K562 (cell line): ENCODE results near the gene CYB5B. TPM values are rescaled to one million over a fixed set of nuclear protein-coding genes. Genes with fewer than 3 reads are reported as not detected.

Source experiments
- ASH1L ChIP-seq: fragments of 450-650 bp; IDR thresholded peaks from 2 replicates; pipeline ENCODE4 v1.6.1; 2018; ENCODE audit warnings: borderline replicate concordance, mild to moderate bottlenecking, low read depth; ENCODE audit not compliant: partially characterized antibody
- COPS2 ChIP-seq: fragments of 450-650 bp; conservative IDR thresholded peaks from 2 replicates; pipeline ENCODE4 v1.6.1; 2016; ENCODE audit warnings: mild to moderate bottlenecking, moderate library complexity
- CUX1 ChIP-seq: fragments of 200-800 bp; sonication (Bioruptor generic); IDR thresholded peaks from 2 replicates; pipeline ENCODE4 v1.6.1; 2016; ENCODE audit warnings: missing genetic modification characterization, missing compliant biosample characterization
- ERF ChIP-seq: fragments of 450-650 bp; formaldehyde crosslinking; IDR thresholded peaks from 2 replicates; pipeline ENCODE4 v1.4.0; 2020; ENCODE audit warnings: mild to moderate bottlenecking, mixed read lengths
- FOXP4 ChIP-seq: sonication (generic); formaldehyde crosslinking; IDR thresholded peaks from 2 replicates; pipeline ENCODE4 v1.8.0; 2022; ENCODE audit warnings: mild to moderate bottlenecking, missing genetic modification reagents, borderline replicate concordance
- KHSRP ChIP-seq: fragments of 450-650 bp; IDR thresholded peaks from 2 replicates; pipeline ENCODE4 v1.6.1; 2017
- PCBP2 ChIP-seq: fragments of 200-400 bp; formaldehyde crosslinking; IDR thresholded peaks from 2 replicates; pipeline ENCODE4 v1.6.1; 2018; ENCODE audit warnings: low read length, low read depth, mild to moderate bottlenecking, moderate library complexity; ENCODE audit not compliant: poor library complexity, severe bottlenecking
- RFX7 ChIP-seq: fragments of 250-450 bp; sonication (Bioruptor Pico); IDR thresholded peaks from 2 replicates; pipeline ENCODE4 v1.5.1; 2021; ENCODE audit warnings: mild to moderate bottlenecking
- TCF7 ChIP-seq: sonication (generic); IDR thresholded peaks from 2 replicates; pipeline ENCODE4 v1.6.1; 2016; ENCODE audit warnings: antibody characterized with exemption, borderline replicate concordance
- ZKSCAN1 ChIP-seq: fragments of 150-350 bp; IDR thresholded peaks from 2 replicates; pipeline ENCODE4 v1.6.1; 2016; ENCODE audit warnings: low read depth, low read length
- ZNF197 ChIP-seq: fragments of 200-800 bp; sonication (Bioruptor generic); IDR thresholded peaks from 2 replicates; pipeline ENCODE4 v1.6.1; 2016; ENCODE audit warnings: low read depth, missing genetic modification characterization, missing compliant biosample characterization
- ZNF23 ChIP-seq: fragments of 250-450 bp; sonication (Bioruptor Pico); IDR thresholded peaks from 2 replicates; pipeline ENCODE4 v1.4.0; 2020; ENCODE audit warnings: mild to moderate bottlenecking
- ZNF551 ChIP-seq: fragments of 250-450 bp; sonication (Bioruptor Pico); IDR thresholded peaks from 2 replicates; pipeline ENCODE4 v1.5.0; 2021; ENCODE audit warnings: mild to moderate bottlenecking, moderate library complexity
- polyA plus RNA-seq, 8 experiments: library from polyadenylated mRNA; depleted of rRNA in 4 of 8; stranded (reverse) in 5 of 8; unstranded in 3 of 8; fragments of >200 nt; fragmentation: Nextera tagmentation in 2 of 8; fragmentation: Illumina TruSeq in 1 of 8; extraction: Ambion mirVana in 2 of 8; extraction: Trizol in 1 of 8; gene quantifications; 2 replicates each; pipeline versions ENCODE4 v1.2.1 to v1.2.3, GENCODE V29; 2011 to 2014; ENCODE audit warnings: inconsistent platforms in 1 of 8, missing spikeins in 1 of 8
- total RNA-seq, 7 experiments: library from RNA; depleted of rRNA in 6 of 7; stranded (reverse); fragments of >200 nt in 6 of 7; fragmentation: Illumina TruSeq in 2 of 7; extraction: Trizol in 2 of 7; gene quantifications; 2 replicates each; pipeline versions ENCODE4 v1.2.1 to v1.2.3, GENCODE V29; 2011 to 2021; ENCODE audit warnings: low replicate concordance in 1 of 7
- TF ChIP-seq, protein P1 (sequence below): sonication (generic); formaldehyde crosslinking; IDR thresholded peaks from 2 replicates; pipeline ENCODE4 v1.8.0; 2022; ENCODE audit warnings: mild to moderate bottlenecking, missing genetic modification reagents

Gene CYB5B
- total and polyA plus RNA-seq, 9 of the 15 experiments (the other 6 are each of a cell fraction or from before 2014, with no cell fraction given), result 29.9 to 274 (median 136) TPM

DNA sequence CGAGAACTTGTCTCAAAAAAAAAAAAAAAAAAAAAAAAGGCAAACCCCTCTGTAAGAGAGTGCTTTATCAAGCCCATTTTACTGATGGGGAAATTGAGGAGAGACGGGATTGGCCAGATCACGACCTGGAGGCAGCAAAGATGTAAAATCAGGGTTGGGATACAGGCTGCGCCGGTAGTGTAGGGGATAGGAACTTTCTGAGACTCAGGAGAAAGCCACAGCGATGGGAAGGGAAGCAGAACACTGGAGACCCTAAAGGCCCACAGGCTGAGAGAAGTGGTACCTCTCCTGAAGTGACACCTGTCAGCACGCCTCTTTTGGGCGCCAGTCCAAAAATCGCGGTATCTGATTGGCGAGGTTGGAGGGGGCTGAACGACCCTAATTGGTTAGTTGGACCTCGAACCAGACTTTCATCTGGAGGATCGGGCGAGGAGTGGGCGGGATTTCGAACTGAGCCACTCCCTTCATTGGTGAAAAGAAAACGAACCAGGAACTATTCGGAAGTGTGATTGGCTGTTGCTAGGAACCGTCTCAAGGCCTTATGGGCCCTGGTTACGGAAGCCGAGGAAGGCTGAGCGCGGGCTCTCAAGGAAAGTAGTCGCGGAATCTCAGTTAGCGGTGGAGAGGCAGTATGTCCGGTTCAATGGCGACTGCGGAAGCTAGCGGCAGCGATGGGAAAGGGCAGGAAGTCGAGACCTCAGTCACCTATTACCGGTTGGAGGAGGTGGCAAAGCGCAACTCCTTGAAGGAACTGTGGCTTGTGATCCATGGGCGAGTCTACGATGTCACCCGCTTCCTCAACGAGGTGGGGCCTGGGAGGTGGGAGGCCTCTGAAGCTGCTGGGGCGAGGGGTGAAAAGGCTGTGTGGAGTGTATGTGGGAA lies at the start of gene CYB5B (continued):
- TF ChIP-seq TCF7, result peak; percentile 50; the same call in 1 of the 2 replicates
- TF ChIP-seq ASH1L, result peak; percentile 91
- TF ChIP-seq PCBP2, result no peak
- TF ChIP-seq COPS2, result no peak
- no peak for TF ChIP-seq ZNF551 (CRISPR knock-in tag)
- TF ChIP-seq RFX7 (CRISPR knock-in tag), result no peak
- TF ChIP-seq, protein P1, sequence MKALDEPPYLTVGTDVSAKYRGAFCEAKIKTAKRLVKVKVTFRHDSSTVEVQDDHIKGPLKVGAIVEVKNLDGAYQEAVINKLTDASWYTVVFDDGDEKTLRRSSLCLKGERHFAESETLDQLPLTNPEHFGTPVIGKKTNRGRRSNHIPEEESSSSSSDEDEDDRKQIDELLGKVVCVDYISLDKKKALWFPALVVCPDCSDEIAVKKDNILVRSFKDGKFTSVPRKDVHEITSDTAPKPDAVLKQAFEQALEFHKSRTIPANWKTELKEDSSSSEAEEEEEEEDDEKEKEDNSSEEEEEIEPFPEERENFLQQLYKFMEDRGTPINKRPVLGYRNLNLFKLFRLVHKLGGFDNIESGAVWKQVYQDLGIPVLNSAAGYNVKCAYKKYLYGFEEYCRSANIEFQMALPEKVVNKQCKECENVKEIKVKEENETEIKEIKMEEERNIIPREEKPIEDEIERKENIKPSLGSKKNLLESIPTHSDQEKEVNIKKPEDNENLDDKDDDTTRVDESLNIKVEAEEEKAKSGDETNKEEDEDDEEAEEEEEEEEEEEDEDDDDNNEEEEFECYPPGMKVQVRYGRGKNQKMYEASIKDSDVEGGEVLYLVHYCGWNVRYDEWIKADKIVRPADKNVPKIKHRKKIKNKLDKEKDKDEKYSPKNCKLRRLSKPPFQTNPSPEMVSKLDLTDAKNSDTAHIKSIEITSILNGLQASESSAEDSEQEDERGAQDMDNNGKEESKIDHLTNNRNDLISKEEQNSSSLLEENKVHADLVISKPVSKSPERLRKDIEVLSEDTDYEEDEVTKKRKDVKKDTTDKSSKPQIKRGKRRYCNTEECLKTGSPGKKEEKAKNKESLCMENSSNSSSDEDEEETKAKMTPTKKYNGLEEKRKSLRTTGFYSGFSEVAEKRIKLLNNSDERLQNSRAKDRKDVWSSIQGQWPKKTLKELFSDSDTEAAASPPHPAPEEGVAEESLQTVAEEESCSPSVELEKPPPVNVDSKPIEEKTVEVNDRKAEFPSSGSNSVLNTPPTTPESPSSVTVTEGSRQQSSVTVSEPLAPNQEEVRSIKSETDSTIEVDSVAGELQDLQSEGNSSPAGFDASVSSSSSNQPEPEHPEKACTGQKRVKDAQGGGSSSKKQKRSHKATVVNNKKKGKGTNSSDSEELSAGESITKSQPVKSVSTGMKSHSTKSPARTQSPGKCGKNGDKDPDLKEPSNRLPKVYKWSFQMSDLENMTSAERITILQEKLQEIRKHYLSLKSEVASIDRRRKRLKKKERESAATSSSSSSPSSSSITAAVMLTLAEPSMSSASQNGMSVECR (CRISPR knock-in tag), result peak; percentile 61
- no peak for TF ChIP-seq ZKSCAN1
- no peak for TF ChIP-seq ZNF23 (CRISPR knock-in tag)
- TF ChIP-seq KHSRP, result no peak
- TF ChIP-seq FOXP4 (CRISPR knock-in tag), result no peak
- TF ChIP-seq ERF (CRISPR knock-in tag), result no peak
- no peak for TF ChIP-seq ZNF197
- no peak for TF ChIP-seq CUX1
